ENCODE results near the gene FOXRED2.
A peak's percentile ranks its signal among the peaks of the same experiment; 100 is the strongest.
"Not testable (repeated sequence)": the region's sequence is repeated elsewhere in the genome, so short reads cannot be mapped to it uniquely, and the experiment has no call there.

The FOXRED2 gene

GRCh38 chr22:36467946-36468345, 38.9 kb downstream of the FOXRED2 start:
- DNase-seq, result peak; percentile 39

GRCh38 chr22:36467042-36467810, 39.6 kb downstream of the FOXRED2 start:
- DNase-seq, result no peak

GRCh38 chr22:36466258-36466657, 40.6 kb downstream of the FOXRED2 start:
- DNase-seq, result no peak

- DNase-seq, result no peak
These were observed 41.4 kb downstream of the FOXRED2 start for GRCh38 chr22:36465232-36466021.

GRCh38 chr22:36464715-36465231, 42.1 kb downstream of the FOXRED2 start:
- no peak for DNase-seq

- no peak for DNase-seq
These were observed 43.1 kb downstream of the FOXRED2 start for GRCh38 chr22:36463783-36464184.

GRCh38 chr22:36461665-36462649, 44.9 kb downstream of the FOXRED2 start:
- no peak for DNase-seq

GRCh38 chr22:36460202-36460601, 46.6 kb downstream of the FOXRED2 start:
- DNase-seq, result no peak

GRCh38 chr22:36457688-36458450, 49.0 kb downstream of the FOXRED2 start:
- no peak for DNase-seq

GRCh38 chr22:36456464-36456845, 50.4 kb downstream of the FOXRED2 start:
- DNase-seq, result no peak

GRCh38 chr22:36455571-36456463, 51.0 kb downstream of the FOXRED2 start:
- DNase-seq, result no peak

- peak; percentile 96 for DNase-seq
These were observed 51.8 kb downstream of the FOXRED2 start for GRCh38 chr22:36454916-36455570.

GRCh38 chr22:36453855-36454378, 52.9 kb downstream of the FOXRED2 start:
- DNase-seq, result no peak

- DNase-seq, result not testable (repeated sequence)
These were observed 53.7 kb downstream of the FOXRED2 start for GRCh38 chr22:36452978-36453607.

GRCh38 chr22:36452250-36452977, 54.4 kb downstream of the FOXRED2 start:
- peak; percentile 42 for DNase-seq

- not testable (repeated sequence) for DNase-seq
These were observed 55.9 kb downstream of the FOXRED2 start for GRCh38 chr22:36450923-36451322.

GRCh38 chr22:36449596-36450175, 57.2 kb downstream of the FOXRED2 start:
- DNase-seq, result no peak

- no peak for DNase-seq
These were observed 59.2 kb downstream of the FOXRED2 start for GRCh38 chr22:36447632-36448031.

Data from activated CD4-positive, alpha-beta T cell treated with anti-CD3 and anti-CD28 coated beads for 48 hours (primary cell).